Measurements from ENCODE around the gene ORC1. TPM values are rescaled to one million over a fixed set of nuclear protein-coding genes. Genes with fewer than 3 reads are reported as not detected.

Gene ORC1
- total RNA-seq, 4 donors from 2014 or later = 0.29 to 2.6 (median 0.50) TPM

DNA sequence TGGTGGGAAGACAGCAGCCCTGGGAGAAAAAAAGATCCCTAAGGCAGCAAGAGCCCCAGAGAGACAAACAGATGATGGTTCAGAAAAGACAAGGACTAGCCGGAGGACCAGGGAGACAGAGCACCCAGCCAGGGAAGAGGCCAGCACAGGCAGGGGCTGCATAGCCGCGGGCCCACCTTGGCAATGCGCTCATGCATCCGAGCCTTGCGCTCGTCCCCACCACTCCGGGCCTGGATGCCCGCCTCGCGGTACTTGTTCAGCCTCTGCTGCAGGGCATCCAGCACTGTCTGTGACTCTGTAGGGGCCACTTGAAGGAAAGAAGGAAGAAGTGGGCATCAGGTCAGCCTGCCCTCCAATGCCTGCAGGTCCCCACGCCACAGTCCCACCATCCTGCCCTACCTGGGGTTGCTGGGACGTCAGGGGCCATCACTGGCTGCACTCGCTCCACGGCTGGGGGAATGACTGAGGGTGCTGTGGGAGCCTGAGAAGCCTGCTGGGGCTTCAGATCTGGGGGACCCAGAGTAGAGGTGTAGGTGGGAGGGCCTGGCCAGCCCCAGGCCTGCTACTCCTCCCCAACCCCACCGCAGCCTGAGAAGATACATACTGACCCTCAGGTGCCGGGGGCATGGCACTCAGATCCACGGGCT lies 45.2 kb downstream of the ORC1 start:
- in situ Hi-C loops (cut with MboI; ENCODE audit: low sequenced_read_pairs in 4 of 4) = no loop called here
- Histone ChIP-seq H3K4me3 (no peak overlapping the region), H3K27me3 (no peaks in the 10 kb centered on the region), H3K27ac (no peak overlapping the region), H3K9me3 (no peaks in the 10 kb centered on the region), H3K4me1 (peaks cover 0 to 1% of the 10 kb centered on the region in 2 donors), H3K36me3 (peaks cover 3 to 89% of the 10 kb centered on the region in 2 donors)
- no peak for TF ChIP-seq POLR2A (IDR thresholded peaks at IDR 0.05)
- TF ChIP-seq, protein P1, sequence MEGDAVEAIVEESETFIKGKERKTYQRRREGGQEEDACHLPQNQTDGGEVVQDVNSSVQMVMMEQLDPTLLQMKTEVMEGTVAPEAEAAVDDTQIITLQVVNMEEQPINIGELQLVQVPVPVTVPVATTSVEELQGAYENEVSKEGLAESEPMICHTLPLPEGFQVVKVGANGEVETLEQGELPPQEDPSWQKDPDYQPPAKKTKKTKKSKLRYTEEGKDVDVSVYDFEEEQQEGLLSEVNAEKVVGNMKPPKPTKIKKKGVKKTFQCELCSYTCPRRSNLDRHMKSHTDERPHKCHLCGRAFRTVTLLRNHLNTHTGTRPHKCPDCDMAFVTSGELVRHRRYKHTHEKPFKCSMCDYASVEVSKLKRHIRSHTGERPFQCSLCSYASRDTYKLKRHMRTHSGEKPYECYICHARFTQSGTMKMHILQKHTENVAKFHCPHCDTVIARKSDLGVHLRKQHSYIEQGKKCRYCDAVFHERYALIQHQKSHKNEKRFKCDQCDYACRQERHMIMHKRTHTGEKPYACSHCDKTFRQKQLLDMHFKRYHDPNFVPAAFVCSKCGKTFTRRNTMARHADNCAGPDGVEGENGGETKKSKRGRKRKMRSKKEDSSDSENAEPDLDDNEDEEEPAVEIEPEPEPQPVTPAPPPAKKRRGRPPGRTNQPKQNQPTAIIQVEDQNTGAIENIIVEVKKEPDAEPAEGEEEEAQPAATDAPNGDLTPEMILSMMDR (IDR thresholded peaks at IDR 0.05 in 4 of 5, conservative IDR thresholded peaks at IDR 0.05 in 1 of 5) = no peak
- DNase-seq (no peak), ATAC-seq (no peak)
- intact Hi-C loops (cut with DNase I; ENCODE audit: low total_unique reads) = no loop called here

DNA sequence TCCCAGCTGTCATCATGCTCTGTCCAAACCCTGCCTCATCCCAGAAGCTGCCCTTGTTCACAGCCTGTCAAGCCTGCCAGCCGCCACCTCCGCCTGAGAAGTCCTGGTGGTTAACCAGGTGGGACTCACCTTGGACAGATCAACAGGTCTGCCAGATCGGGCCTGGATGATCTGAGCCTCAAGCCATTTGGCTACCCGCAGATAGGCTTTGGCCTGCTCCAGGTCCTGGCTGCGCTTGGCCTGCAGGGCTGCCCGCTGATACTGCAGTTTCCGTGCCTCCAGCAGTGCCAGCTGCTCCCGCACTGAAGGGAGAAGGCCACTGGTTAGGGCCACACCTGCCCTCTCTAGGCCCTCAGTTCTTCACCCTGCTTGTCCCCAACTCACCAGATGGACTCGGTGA lies 46.8 kb downstream of the ORC1 start:
- peaks cover 3 to 100% of the 10 kb centered on the region in 2 donors for H3K36me3 ChIP-seq
- TF ChIP-seq, protein P1 (IDR thresholded peaks at IDR 0.05 in 4 of 5, conservative IDR thresholded peaks at IDR 0.05 in 1 of 5) = no peak
- no peak for TF ChIP-seq POLR2A (IDR thresholded peaks at IDR 0.05)
- ATAC-seq = no peak
- H3K4me3 ChIP-seq = no peak overlapping the region
- no peaks in the 10 kb centered on the region for H3K9me3 ChIP-seq
- intact Hi-C loops (cut with DNase I; ENCODE audit: low total_unique reads) (no loop called here), in situ Hi-C loops (cut with MboI; ENCODE audit: low sequenced_read_pairs in 4 of 4) (no loop called here)
- no peak for DNase-seq
- no peak overlapping the region for H3K27ac ChIP-seq
- H3K27me3 ChIP-seq = no peaks in the 10 kb centered on the region
- no peaks in the 10 kb centered on the region for H3K4me1 ChIP-seq

DNA sequence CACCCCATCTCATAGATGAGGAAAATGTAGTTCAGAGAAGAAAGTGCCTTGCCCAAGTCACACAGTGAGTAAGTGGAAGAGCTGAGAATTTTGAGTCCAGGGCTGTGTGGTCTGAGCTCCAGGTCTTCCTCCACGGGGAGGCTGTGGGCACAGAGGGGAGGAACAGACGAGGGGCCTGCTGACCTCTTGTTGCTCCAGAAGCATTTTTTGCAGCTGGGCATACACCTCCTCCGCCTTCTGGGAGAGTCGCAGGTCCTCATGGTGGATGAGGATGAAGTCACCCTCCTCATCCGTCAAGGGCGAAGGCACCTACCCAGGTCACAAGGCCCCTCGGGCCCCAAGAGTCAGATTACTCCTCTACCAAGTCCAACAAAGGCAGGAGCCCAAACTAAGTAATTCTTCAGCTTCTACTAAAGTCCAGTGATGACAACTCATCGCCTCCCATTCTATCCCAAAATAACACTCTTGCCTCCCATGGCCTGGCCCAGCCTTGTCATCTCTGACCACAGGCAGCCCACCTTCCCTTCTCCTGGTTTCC lies 47.3 kb downstream of the ORC1 start:
- TF ChIP-seq POLR2A (IDR thresholded peaks at IDR 0.05) = no peak
- TF ChIP-seq, protein P1 (IDR thresholded peaks at IDR 0.05 in 4 of 5, conservative IDR thresholded peaks at IDR 0.05 in 1 of 5) = no peak
- no peaks in the 10 kb centered on the region for H3K27me3 ChIP-seq
- intact Hi-C loops (cut with DNase I; ENCODE audit: low total_unique reads) (no loop called here), in situ Hi-C loops (cut with MboI; ENCODE audit: low sequenced_read_pairs in 4 of 4) (no loop called here)
- no peak overlapping the region for H3K4me3 ChIP-seq
- ATAC-seq (no peak), DNase-seq (no peak)
- no peaks in the 10 kb centered on the region for H3K4me1 ChIP-seq
- no peaks in the 10 kb centered on the region for H3K9me3 ChIP-seq
- H3K36me3 ChIP-seq = peaks cover 3 to 100% of the 10 kb centered on the region in 2 donors
- no peak overlapping the region for H3K27ac ChIP-seq

DNA sequence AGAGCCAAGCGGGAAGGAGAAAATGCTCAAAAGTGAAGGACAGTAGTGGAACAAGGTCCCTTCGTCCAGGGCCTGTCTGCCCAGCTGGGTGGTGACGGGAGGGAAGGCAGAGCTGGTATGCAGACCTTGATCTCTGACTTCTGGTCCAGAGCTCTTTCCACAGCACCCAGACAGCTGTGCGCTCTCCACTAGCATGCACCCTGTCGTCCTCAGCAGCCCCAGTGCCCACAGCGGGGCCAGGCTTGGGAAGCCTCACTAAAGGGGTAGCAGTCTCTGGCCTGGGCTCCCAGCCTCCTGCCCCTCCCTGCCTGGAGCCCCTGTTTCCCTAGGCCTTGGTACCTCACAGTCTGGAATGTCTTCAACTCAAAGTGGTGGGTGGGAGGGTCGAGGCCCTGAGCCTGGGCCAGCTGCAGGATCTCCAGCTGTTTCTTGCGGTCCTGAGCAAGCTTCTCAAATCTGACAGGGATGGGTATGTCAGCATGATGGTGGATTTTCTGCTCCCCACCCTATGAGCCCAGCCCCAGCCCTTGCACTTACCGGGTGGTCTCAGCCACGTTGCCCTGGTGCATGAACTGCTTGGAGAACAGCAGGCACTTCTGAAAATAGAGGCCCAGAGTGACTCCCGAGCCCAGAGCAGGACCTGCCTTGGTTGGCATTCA lies 48.2 kb downstream of the ORC1 start:
- in situ Hi-C loops (cut with MboI; ENCODE audit: low sequenced_read_pairs in 4 of 4) (no loop called here), intact Hi-C loops (cut with DNase I; ENCODE audit: low total_unique reads) (no loop called here)
- Histone ChIP-seq H3K4me3 (no peak overlapping the region), H3K27me3 (no peaks in the 10 kb centered on the region), H3K4me1 (no peaks in the 10 kb centered on the region), H3K36me3 (peaks cover 3 to 93% of the 10 kb centered on the region in 2 donors), H3K9me3 (no peaks in the 10 kb centered on the region), H3K27ac (no peak overlapping the region)
- no peak for TF ChIP-seq POLR2A (IDR thresholded peaks at IDR 0.05)
- TF ChIP-seq, protein P1 (IDR thresholded peaks at IDR 0.05 in 4 of 5, conservative IDR thresholded peaks at IDR 0.05 in 1 of 5) = no peak
- DNase-seq (no peak), ATAC-seq (no peak)

Data from gastrocnemius medialis (tissue), 4 donors.